RPMI8226 (cell line): ENCODE data around the gene OR51V1.
"Not testable (repeated sequence)": the region's sequence is repeated elsewhere in the genome, so short reads cannot be mapped to it uniquely, and the experiment has no call there.

ENCODE experiments used
- DNase-seq: peaks from one replicate; pipeline ENCODE4 v3.0.0-alpha.2; 2015

Gene OR51V1

DNA sequence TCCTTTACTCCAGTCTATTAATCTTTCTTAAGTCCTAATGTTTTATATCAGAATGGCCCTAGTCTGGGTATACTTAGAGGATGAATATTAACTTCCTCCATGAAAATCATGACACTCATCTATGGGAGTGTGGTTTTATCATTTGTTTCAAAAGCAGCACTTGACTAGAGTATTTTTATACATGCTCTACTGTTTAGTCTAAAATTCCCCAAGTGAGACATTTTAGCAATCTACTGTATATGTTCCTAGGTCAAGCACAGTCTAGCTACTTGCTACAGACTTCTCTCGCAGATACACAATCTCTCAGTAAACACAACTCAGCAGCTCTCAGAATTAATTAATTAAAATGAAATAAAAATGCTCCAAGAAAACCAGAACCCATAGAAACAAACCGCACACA, 29.3 kb upstream of the OR51V1 start:
- DNase-seq: no peak

- DNase-seq: no peak
Measured at GRCh38 chr11:5229356-5229755, 28.9 kb upstream of the OR51V1 start.

- no peak for DNase-seq
Measured at GRCh38 chr11:5228124-5228523, 27.6 kb upstream of the OR51V1 start.

DNA sequence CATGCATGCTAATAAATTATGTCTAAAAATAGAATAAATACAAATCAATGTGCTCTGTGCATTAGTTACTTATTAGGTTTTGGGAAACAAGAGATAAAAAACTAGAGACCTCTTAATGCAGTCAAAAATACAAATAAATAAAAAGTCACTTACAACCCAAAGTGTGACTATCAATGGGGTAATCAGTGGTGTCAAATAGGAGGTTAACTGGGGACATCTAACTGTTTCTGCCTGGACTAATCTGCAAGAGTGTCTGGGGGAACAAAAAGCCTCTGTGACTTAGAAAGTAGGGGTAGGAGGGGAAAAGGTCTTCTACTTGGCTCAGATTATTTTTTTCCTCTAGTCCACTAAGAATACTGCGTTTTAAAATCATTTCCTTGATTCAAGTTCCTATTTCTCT, 27.2 kb upstream of the OR51V1 start:
- DNase-seq: no peak

GRCh38 chr11:5226732-5227310, 26.3 kb upstream of the OR51V1 start, which contains the start of gene HBB:
TSS of gene HBB (minus strand) at chr11:5227071. CDS start at chr11:5227021, 50 bp downstream.
- DNase-seq: no peak

DNA sequence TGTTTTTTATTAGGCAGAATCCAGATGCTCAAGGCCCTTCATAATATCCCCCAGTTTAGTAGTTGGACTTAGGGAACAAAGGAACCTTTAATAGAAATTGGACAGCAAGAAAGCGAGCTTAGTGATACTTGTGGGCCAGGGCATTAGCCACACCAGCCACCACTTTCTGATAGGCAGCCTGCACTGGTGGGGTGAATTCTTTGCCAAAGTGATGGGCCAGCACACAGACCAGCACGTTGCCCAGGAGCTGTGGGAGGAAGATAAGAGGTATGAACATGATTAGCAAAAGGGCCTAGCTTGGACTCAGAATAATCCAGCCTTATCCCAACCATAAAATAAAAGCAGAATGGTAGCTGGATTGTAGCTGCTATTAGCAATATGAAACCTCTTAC, 25.0 kb upstream of the OR51V1 start:
- no peak for DNase-seq

GRCh38 chr11:5224538-5225479, 24.3 kb upstream of the OR51V1 start:
- no peak for DNase-seq

DNA sequence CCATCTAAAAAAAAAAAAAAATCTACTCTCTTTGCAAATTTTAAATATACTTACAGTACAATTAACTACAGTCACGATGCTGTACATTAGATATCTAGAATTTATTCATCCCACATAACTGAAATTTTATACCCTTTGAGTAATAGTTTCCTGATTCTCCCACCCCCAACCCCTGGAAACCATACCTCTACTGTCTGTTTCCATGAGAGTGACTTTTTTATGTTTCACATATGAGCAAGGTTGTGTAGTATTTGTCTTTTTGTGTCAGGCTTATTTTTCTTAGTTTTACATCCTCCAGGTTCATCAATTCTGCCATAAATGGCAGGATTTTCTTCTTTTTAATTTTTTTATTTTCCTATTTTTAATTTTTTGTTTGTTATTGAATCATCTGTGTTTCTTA, 23.2 kb upstream of the OR51V1 start:
- DNase-seq: no peak

DNA sequence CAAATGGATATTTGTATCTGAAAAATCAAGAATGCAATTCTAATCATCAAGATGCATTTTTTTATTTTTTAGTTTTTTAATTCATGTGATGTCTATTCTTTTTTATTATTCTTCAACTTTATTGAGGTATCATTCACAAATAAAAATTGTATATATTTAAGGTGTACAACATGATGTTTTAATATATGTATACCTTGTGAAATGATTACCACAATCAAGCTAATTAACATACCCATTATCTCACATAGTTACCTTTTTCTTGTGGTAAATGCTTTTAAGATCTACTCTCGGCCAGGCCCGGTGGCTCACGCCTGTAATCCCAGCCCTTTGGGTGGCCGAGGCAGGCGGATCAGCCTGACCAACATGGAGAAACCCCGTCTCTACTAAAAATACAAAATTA, 22.7 kb upstream of the OR51V1 start:
- no peak for DNase-seq

DNA sequence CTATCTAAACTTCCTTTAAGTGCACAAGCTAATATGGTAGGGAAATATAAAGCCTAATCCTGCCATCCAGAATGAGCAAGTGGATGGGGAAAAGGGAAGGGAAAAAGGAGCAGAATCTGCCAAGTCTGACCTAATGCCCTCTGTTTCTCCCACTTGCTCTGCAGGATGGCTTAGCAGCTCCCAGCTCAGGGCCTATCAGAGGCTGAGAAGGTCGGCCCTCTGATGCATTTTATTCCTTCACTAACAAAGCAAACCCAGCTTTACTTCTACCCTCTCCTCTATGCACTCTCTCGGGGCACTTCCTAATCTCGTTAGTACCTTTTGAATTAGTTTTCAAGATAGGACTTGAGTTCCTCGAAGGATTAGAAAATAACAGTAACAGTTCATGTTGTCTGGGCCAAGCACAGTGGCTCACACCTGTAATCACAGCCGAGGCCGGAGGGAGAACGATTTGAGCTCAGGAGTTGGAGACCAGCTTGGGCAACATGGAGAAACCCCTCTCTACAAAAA, 9.9 kb upstream of the OR51V1 start:
- DNase-seq: no peak

DNA sequence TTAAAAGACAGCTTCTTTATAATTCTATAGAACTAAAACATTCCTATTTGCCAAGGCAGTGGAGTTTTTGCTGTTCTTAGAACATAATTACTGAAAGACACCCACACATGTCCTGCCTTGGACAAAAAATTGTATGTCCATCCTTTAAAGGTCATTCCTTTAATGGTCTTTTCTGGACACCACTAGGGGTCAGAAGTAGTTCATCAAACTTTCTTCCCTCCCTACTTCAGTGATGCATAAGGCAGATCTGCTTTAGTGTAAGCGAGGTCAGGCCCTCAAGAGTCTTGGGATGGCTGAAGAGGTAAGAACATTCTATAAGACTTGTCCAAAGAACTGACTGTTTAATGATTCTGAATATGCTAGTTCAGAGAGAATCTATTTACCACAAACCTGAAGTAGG, 4.3 kb upstream of the OR51V1 start:
- peak; percentile 33 for DNase-seq

- no peak for DNase-seq
Measured at GRCh38 chr11:5203366-5203765, 2.9 kb upstream of the OR51V1 start.

DNA sequence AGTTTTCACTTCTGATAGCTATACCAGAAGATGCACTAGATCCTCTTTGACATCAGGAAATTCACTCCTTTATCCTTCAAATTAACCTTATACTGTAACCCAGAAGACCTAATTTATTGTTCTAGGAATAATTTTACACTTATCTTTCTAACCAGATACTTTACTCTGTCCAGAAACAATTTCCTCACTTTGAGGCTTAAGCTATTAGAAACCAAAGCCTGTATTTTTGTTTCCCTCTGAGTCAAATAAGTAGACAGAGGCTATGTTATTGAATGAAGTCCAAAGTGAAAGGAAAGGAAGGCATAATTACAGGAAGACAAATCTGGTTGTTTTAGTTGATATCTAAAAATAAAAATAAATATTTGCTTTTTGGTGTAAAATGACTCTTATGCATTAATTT, 2.2 kb downstream of the OR51V1 start:
- no peak for DNase-seq

DNA sequence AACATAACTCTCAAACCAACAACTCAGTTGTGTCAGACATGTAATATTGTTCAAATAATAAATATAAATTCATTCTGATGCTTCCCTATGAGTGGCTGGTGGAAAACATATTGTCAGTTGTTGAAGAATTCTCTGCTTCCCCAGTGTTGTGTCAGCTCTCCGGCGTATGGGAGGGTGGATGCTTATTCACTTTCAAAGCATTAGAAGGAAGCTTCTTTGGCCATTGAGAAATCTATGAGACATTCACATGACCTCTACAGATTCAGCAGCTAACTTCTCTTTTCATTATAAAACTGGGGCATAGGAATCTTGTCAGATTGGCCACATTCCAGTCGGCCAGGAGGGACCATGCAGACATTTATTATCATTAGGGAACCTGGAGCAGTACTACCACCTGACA, 2.9 kb downstream of the OR51V1 start:
- no peak for DNase-seq

DNA sequence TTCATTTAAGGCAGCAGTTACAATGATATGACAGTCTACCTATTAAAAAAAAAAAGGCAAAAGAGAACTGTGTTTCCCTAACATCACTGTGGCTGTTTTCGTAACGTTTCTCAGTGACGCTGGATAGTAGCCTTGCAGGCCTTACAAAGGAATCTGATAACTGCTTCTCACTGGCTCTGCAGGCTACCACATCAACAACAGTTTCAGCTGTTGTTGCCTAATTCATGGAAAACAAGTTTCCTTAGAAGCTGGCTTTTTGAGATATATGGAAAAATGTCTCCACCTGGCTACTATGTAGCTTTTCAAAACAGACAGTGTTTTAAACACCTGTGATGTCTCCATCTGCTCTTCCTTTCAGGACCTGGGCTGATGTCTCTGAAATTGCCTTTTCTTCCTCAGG, 3.8 kb downstream of the OR51V1 start:
- no peak for DNase-seq

- DNase-seq: no peak
Measured at GRCh38 chr11:5196067-5196466, 4.4 kb downstream of the OR51V1 start.

- DNase-seq: no peak
Measured at GRCh38 chr11:5192738-5193137, 7.7 kb downstream of the OR51V1 start.

DNA sequence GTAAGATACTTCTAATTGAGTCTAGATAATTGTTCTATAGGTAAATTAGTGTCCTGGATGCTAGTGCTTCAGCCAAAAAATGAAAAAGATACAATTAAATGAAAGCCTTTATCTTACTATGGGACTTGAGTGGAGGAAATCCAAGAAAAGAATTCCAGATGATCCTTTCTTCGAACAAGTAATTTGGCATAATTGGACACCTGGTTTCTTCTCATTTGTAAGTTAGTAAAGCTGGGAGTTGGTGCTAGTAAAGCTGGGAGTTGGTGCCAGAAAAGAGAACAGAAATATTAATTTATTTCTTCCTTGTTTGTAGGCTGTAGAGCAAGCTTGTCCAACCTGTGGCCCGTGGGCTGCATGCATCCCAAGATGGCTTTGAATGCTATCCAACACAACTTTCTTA, 12.3 kb downstream of the OR51V1 start:
- DNase-seq: no peak

- DNase-seq: no peak
Measured at GRCh38 chr11:5178046-5178837, 22.2 kb downstream of the OR51V1 start.

- DNase-seq: no peak
Measured at GRCh38 chr11:5174934-5175333, 25.5 kb downstream of the OR51V1 start.

- no peak for DNase-seq
Measured at GRCh38 chr11:5171856-5172255, 28.6 kb downstream of the OR51V1 start.

DNA sequence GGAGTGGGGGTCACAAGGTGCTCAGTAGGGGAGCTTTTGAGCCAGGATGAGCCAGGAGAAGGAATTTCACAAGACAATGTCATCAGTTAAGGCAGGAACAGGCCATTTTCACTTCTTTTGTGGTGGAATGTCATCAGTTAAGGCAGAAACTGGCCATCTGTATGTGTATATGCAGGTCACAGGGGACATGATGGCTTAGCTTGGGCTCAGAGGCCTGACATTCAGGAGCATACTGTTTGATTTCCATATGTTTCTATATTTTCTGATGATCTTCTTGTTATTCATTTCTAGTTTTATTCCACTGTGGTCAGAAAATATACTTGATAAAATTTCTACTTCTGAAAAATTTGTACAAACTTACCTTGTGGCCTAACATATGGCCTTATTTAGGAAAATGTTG, 34.6 kb downstream of the OR51V1 start:
- not testable (repeated sequence) for DNase-seq

- not testable (repeated sequence) for DNase-seq
Measured at GRCh38 chr11:5164807-5165206, 35.7 kb downstream of the OR51V1 start.
